Endothelial cell of umbilical vein (primary cell): ENCODE measurements around the gene ANKRD27. TPM values are rescaled to one million over a fixed set of nuclear protein-coding genes. Genes with fewer than 3 reads are reported as not detected.

Source experiments
- BruUV-seq: library from RNA; stranded (reverse); fragments of 400-500 nt; replicated peaks from 2 replicates; lab custom pipeline; 2021; lab: Mats Ljungman, UMichigan
- CTCF ChIA-PET: fragments of 300-600, 350-600 bp; sonication (Branson Sonifier 250); formaldehyde crosslinking; loops from one replicate; lab custom pipeline; 2021; ENCODE audit warnings: antibody characterized with exemption, inconsistent platforms; lab: Charles Lee
- POLR2A ChIA-PET: fragments of 300-600, 350-600 bp; sonication (Branson Sonifier 250); formaldehyde crosslinking; loops from one replicate; lab custom pipeline; 2021; ENCODE audit warnings: antibody characterized with exemption, inconsistent platforms; lab: Charles Lee
- DNase-seq: peaks from one replicate; pipeline ENCODE4 v3.0.0-alpha.2; 2011; ENCODE audit warnings: low read depth, low spot score
- FAIRE-seq: peaks from 2 replicates; lab custom pipeline; 2011; peaks lifted over from hg19 to GRCh38; lab: Jason Lieb, UNC
- H2AFZ ChIP-seq: 2 replicates; pipeline ENCODE4 v1.6.0; 2012; ENCODE audit warnings: low read depth, low read length, control low read depth, inconsistent platforms
- H3K27ac ChIP-seq: 2 replicates; pipeline ENCODE4 v1.5.1; 2011; ENCODE audit warnings: low read depth, mild to moderate bottlenecking, control low read depth, low read length, moderate library complexity; ENCODE audit not compliant: insufficient read depth
- H3K27me3 ChIP-seq, 2 experiments: 2 replicates each; pipeline versions ENCODE4 v1.6.0 to v1.6.1; 2011; ENCODE audit warnings: low read length in 2 of 2, mixed read lengths in 1 of 2; ENCODE audit not compliant: control insufficient read depth in 2 of 2, insufficient read depth in 2 of 2
- H3K36me3 ChIP-seq, 2 experiments: 2 replicates in 1 of 2; 3 replicates in 1 of 2; pipeline ENCODE4 v1.5.1; 2011; ENCODE audit warnings: low read length in 2 of 2, mild to moderate bottlenecking in 1 of 2, moderate library complexity in 1 of 2; ENCODE audit not compliant: control insufficient read depth in 2 of 2, insufficient read depth in 2 of 2; ENCODE audit errors: extremely low read depth in 1 of 2
- H3K4me1 ChIP-seq: 3 replicates; pipeline ENCODE4 v1.5.1; 2011; ENCODE audit warnings: mild to moderate bottlenecking, low read length; ENCODE audit not compliant: control insufficient read depth, insufficient read depth; ENCODE audit errors: extremely low read depth
- H3K4me2 ChIP-seq: 2 replicates; pipeline ENCODE4 v1.6.1; 2011; ENCODE audit warnings: low read length, control low read depth, mixed read lengths; ENCODE audit not compliant: insufficient read depth
- H3K4me3 ChIP-seq, 3 experiments: fragments of 200-600 bp in 1 of 3; sonication (generic), shearing (Covaris generic) in 1 of 3; replicated peaks in 1 of 3; 2 replicates each; pipeline ENCODE4 v1.5.1; 2011 to 2016; ENCODE audit warnings: control low read depth in 3 of 3, low read length in 3 of 3, mild to moderate bottlenecking in 2 of 3, inconsistent platforms in 1 of 3, low read depth in 1 of 3, moderate library complexity in 1 of 3; ENCODE audit not compliant: insufficient read depth in 1 of 3
- H3K79me2 ChIP-seq: 2 replicates; pipeline ENCODE4 v1.6.0; 2012; ENCODE audit warnings: low read length, inconsistent platforms; ENCODE audit not compliant: control insufficient read depth, insufficient read depth
- H3K9ac ChIP-seq: replicated peaks from 2 replicates; pipeline ENCODE3; 2011; ENCODE audit warnings: low read length, control low read depth; ENCODE audit not compliant: insufficient read depth; ENCODE audit errors: extremely low read depth
- H3K9me1 ChIP-seq: replicated peaks from 3 replicates; pipeline ENCODE4 v1.6.0; 2011; ENCODE audit warnings: mild to moderate bottlenecking, low read length; ENCODE audit not compliant: control insufficient read depth, insufficient read depth; ENCODE audit errors: extremely low read depth
- H3K9me3 ChIP-seq: replicated peaks from 2 replicates; pipeline ENCODE4 v1.5.1; 2012; ENCODE audit warnings: low read length, inconsistent platforms; ENCODE audit not compliant: control insufficient read depth, insufficient read depth
- H4K20me1 ChIP-seq: replicated peaks from 2 replicates; pipeline ENCODE3; 2011; ENCODE audit warnings: mild to moderate bottlenecking, low read length; ENCODE audit not compliant: control insufficient read depth, insufficient read depth; ENCODE audit errors: extremely low read depth
- CTCF ChIP-seq, 2 donors: IDR thresholded peaks; 1 replicate in 1 of 2; 2 replicates in 1 of 2; pipeline ENCODE4 v1.5.1; 2011; ENCODE audit warnings: low read length in 2 of 2, mild to moderate bottlenecking in 2 of 2, moderate library complexity in 2 of 2, control low read depth in 1 of 2, inconsistent platforms in 1 of 2, low read depth in 1 of 2; ENCODE audit not compliant: insufficient read depth in 1 of 2; ENCODE audit errors: extremely low read depth in 1 of 2
- EZH2 ChIP-seq: IDR thresholded peaks from 2 replicates; pipeline ENCODE4 v1.6.1; 2012; ENCODE audit warnings: borderline replicate concordance, low read depth, mild to moderate bottlenecking, moderate library complexity, low read length, inconsistent platforms; ENCODE audit not compliant: severe bottlenecking
- FOS ChIP-seq: IDR thresholded peaks from 2 replicates; pipeline ENCODE4 v1.6.1; 2011; ENCODE audit warnings: mild to moderate bottlenecking, low read length, moderate library complexity, borderline replicate concordance; ENCODE audit not compliant: insufficient read depth
- GATA2 ChIP-seq: IDR thresholded peaks from 2 replicates; pipeline ENCODE4 v1.7.0; 2011; ENCODE audit warnings: low read depth, mild to moderate bottlenecking, moderate library complexity, mixed read lengths, low read length; ENCODE audit not compliant: insufficient read length, insufficient read depth
- JUN ChIP-seq: IDR thresholded peaks from 2 replicates; pipeline ENCODE4 v1.6.1; 2011; ENCODE audit warnings: borderline replicate concordance, low read depth; ENCODE audit not compliant: insufficient read length, insufficient read depth
- MAX ChIP-seq: IDR thresholded peaks from 2 replicates; pipeline ENCODE4 v1.6.1; 2011; ENCODE audit not compliant: insufficient read depth, insufficient read length
- dilution Hi-C: fragments of 300-500 bp; cut with MboI; formaldehyde crosslinking; loops from one replicate; pipeline ENCODE4 v1.15.0; 2019; ENCODE audit warnings: low sequenced_read_pairs; ENCODE audit not compliant: extremely low pct_ligation_motif_present
- intact Hi-C: fragments of 100-400 bp; cut with micrococcal nuclease; formaldehyde crosslinking; loops from one replicate; pipeline ENCODE4 v1.10.0; 2022
- polyA plus RNA-seq, 4 experiments: library from polyadenylated mRNA; depleted of rRNA in 3 of 4; stranded (reverse) in 3 of 4; unstranded in 1 of 4; fragments of >200 nt; gene quantifications; 2 replicates each; pipeline versions ENCODE4 v1.2.1 to v1.2.3, GENCODE V29; 2011 to 2012; ENCODE audit warnings: missing spikeins in 1 of 4
- total RNA-seq: library from RNA; stranded (reverse); gene quantifications from 2 replicates; pipeline ENCODE4 v1.2.3, GENCODE V29; 2021

Gene ANKRD27
- total and polyA plus RNA-seq, 2 donors (not counting 3 experiments of a cell fraction or from before 2014, with no cell fraction given) = 18.3 to 37.4 TPM

GRCh38 chr19:32599736-32600157 lies 75.2 kb downstream of the ANKRD27 start:
- ChIA-PET POLR2A (interaction anchor here (0.6 to 1.3 kb wide), 2 partner anchors 69 to 194 kb away, joined by 4 read pairs; partner anchors contain the start of gene DPY19L3), CTCF (interaction anchor here (0.6 to 1.4 kb wide), 21 partner anchors 8 to 1933 kb away, joined by 3 to 18 read pairs (median 5); partner anchors contain the start of genes ANKRD27, NUDT19, PDCD5 and RGS9BP)
- Histone ChIP-seq H3K4me3 (no peak overlapping the region), H3K4me2 (no peak overlapping the region), H2AFZ (no peak overlapping the region), H3K79me2 (no peaks in the 10 kb centered on the region), H3K9me3 (no peaks in the 10 kb centered on the region), H3K9me1 (no peaks in the 10 kb centered on the region), H3K27ac (no peak overlapping the region), H3K36me3 (peaks cover 20% of the 10 kb centered on the region in 2 experiments), H3K9ac (no peak overlapping the region), H4K20me1 (no peaks in the 10 kb centered on the region), H3K27me3 (no peaks in the 10 kb centered on the region), H3K4me1 (no peaks in the 10 kb centered on the region)
- dilution Hi-C loops (no loop called here), intact Hi-C loops (no loop called here)
- FAIRE-seq = peak; percentile 67
- BruUV-seq = no TSS peak
- peak; percentile 57 for DNase-seq
- TF ChIP-seq CTCF (IDR thresholded peaks at IDR 0.05; ENCODE audit: extremely low read depth in 1 of 2, insufficient read depth in 1 of 2, low read depth in 1 of 2, low read length in 2 of 2) (peak; percentile 67 to 75), GATA2 (no peak), FOS (no peak), JUN (no peak), EZH2 (no peak), MAX (no peak)
